ENCODE results near the gene ZBTB21. TPM values are rescaled to one million over a fixed set of nuclear protein-coding genes. Genes with fewer than 3 reads are reported as not detected.
"Not testable (repeated sequence)": the region's sequence is repeated elsewhere in the genome, so short reads cannot be mapped to it uniquely, and the experiment has no call there.

Gene ZBTB21
- total RNA-seq, 2 experiments from 2014 or later = 20.3 to 27.2 TPM

DNA sequence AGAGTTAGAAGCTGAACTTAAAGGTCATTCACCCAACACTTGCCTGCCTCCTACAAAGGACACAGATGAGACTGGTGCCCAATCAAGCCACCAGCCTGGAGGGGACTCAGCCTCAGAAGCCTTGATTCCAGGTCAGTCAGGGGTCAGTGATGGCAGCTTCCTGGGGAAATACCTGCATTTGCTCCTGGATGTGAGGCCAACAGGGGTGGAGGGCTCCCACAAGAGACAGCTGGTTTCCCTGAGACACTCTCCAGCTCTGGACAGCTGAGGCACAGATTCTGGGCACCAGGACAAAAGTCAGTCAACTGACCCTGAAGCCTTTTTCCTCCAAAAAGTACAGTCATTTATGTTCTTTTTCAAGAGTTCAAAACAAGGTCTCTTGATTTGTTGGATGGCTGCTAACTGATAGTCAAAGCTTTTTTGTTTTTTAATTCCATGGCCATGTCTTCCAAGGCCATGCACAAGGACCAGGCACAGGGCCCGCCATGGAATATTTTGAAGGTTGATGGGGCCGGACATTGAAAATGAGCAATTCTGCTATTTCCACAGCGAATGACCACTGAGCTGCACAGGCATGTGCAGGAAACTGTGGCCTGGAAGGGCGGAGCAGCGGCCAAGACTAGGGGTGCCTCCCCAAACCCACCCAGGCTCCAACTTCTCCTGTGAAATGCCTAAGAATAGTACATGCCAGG is 58.1 kb downstream of the ZBTB21 start:
- Mint-ChIP-seq H3K27me3 (peaks cover 9% of the 10 kb centered on the region), H3K27ac (no peak overlapping the region)

DNA sequence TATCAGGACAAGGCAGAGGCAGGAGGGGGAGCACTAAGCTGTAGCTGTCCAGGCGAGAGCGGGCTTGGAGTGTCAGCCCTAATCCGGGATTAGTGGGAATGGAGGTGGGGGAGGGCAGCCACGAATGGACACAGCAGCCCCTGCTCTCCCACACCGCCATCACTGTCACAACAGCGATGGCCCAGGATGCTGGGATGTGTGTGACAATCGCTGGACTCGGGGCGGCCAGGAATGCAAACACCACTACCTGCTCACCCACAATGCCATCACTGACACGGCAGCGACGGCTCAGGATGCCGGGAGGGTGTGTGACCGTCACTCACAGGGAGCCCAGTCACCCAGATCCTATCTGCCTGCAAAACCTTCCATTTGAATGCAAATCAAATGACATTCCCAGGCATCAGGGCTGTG is 59.2 kb downstream of the ZBTB21 start:
- no peak overlapping the region for H3K4me3 Mint-ChIP-seq
- H3K27me3 Mint-ChIP-seq = peaks cover 9% of the 10 kb centered on the region
- no peak for DNase-seq
- peaks cover 8% of the 10 kb centered on the region for H3K4me1 Mint-ChIP-seq
- POLR2A ChIA-PET = no interaction called here
- H3K9me3 Mint-ChIP-seq = no peaks in the 10 kb centered on the region
- no peak overlapping the region for H3K27ac Mint-ChIP-seq
- no peaks in the 10 kb centered on the region for H3K36me3 Mint-ChIP-seq
- no peak for ATAC-seq (ENCODE audit: low read depth)

More for the DNA sequence above, 58.1 kb downstream of the ZBTB21 start:
- no peaks in the 10 kb centered on the region for H3K36me3 Mint-ChIP-seq
- peak overlapping the region; percentile 3 for H3K4me3 Mint-ChIP-seq
- POLR2A ChIA-PET = no interaction called here
- no peak for ATAC-seq (ENCODE audit: low read depth)
- no peak for DNase-seq
- peaks cover 11% of the 10 kb centered on the region for H3K4me1 Mint-ChIP-seq
- H3K9me3 Mint-ChIP-seq = no peaks in the 10 kb centered on the region

DNA sequence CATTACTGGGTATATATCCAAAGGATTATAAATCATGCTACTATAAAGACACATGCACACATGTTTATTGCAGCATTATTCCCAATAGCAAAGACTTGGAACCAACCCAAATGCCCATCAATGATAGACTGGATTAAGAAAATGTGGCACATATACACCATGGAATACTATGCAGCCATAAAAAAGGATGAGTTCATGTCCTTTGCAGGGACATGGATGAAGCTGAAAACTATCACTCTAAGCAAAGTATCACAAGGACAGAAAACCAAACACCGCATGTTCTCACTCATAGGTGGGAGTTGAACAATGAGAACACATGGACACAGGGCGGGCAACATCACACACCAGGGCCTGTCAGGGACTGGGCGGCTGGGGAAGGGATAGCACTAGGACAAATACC is 60.5 kb downstream of the ZBTB21 start:
- H3K27ac Mint-ChIP-seq; POLR2A ChIA-PET; H3K4me3 Mint-ChIP-seq; H3K9me3 Mint-ChIP-seq; DNase-seq; H3K36me3 Mint-ChIP-seq; H3K27me3 Mint-ChIP-seq; ATAC-seq (ENCODE audit: low read depth); H3K4me1 Mint-ChIP-seq: not testable (repeated sequence)

DNA sequence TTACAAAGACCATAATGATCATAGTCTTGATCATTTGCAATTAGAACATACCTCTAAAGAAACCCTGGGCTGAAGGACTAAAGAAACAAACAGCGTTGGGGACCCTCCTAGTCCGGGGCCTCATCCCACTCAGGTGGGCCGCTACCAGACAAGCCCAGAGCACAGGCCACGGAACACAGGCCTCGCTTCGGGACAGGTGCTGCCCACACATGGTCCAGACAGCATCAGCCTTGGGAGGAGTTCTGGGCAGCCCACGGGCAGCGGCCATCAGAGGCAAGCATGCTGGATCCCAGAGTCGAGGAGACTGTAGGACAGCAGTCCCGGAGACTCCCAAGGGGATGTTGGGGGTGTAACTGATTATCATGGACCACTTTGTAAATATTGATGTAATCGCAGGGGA is 61.3 kb downstream of the ZBTB21 start:
- Mint-ChIP-seq H3K4me1 (no peaks in the 10 kb centered on the region), H3K27me3 (peaks cover 9% of the 10 kb centered on the region), H3K4me3 (no peak overlapping the region), H3K36me3 (no peaks in the 10 kb centered on the region), H3K27ac (no peak overlapping the region), H3K9me3 (no peaks in the 10 kb centered on the region)
- DNase-seq (no peak), ATAC-seq (ENCODE audit: low read depth) (no peak)
- POLR2A ChIA-PET = interaction anchor here (0.6 kb wide), 1 partner anchor 304 kb away, joined by 4 read pairs; no protein-coding TSS in a partner anchor

DNA sequence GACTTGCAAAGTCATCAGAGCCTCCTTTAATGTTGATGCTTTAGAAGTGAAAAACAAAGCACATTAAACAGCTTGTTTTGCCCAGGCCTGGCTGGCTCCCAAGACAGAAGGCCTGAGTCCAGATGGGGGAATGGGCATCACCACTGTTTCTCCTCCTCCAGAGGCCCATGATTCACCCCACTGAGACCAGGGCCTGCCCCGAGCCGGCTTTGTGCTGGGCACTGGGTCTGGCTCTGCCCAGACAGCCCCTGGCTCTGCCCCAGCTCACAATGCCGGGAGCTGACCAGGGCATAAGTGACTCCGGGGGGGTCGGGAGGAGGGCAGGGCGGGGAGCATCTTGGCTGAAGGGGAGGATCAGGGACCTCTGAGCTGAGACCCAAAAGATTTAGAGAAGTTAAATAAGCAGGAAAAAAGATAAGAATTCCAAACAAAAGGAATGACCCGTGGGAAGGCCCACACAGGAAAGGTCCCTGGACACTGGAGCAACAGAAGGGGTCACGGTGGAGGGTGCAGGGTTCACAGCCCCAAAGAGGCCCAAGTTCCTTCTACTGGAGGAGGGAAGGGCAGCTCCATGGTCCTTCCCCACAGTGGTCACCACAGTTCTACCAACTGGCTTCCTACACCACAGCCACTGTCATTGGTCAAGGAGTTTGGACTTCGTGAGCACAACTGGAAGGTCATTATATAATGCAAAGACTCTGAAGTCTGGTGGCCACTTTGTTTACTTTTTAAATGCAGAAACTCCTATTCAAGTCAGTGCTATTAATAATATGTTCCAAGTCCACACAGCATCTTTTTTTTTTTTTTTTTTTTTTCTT is 61.9 kb downstream of the ZBTB21 start:
- H3K9me3 Mint-ChIP-seq = no peaks in the 10 kb centered on the region
- no peak overlapping the region for H3K27ac Mint-ChIP-seq
- H3K4me1 Mint-ChIP-seq = no peaks in the 10 kb centered on the region
- H3K27me3 Mint-ChIP-seq = peaks cover 9% of the 10 kb centered on the region
- ATAC-seq (ENCODE audit: low read depth) (no peak), DNase-seq (no peak)
- POLR2A ChIA-PET = no interaction called here
- H3K36me3 Mint-ChIP-seq = no peaks in the 10 kb centered on the region
- H3K4me3 Mint-ChIP-seq = no peak overlapping the region

DNA sequence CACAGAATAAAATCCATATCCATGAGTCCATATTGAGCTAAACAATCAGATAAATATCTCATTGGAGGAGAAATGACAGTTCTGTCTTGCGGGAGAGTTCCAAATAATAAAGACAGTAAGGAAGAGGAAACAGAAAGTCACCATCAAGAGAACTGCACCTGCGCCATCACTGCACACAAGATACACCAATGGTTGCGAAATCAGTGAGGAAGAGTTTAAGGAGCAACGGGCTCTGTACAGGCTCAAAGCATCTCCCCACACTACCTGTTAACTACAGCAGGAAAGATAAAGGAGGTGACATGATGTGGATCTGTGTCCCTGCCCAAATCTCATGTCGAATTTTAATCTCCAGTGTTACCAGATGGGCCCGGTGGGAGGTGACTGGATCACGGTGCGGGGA is 64.2 kb downstream of the ZBTB21 start:
- Mint-ChIP-seq H3K9me3 (no peaks in the 10 kb centered on the region), H3K27ac (no peak overlapping the region), H3K27me3 (peaks cover 4% of the 10 kb centered on the region), H3K36me3 (no peaks in the 10 kb centered on the region), H3K4me3 (no peak overlapping the region), H3K4me1 (no peaks in the 10 kb centered on the region)
- no peak for ATAC-seq (ENCODE audit: low read depth)
- POLR2A ChIA-PET = no interaction called here
- no peak for DNase-seq

DNA sequence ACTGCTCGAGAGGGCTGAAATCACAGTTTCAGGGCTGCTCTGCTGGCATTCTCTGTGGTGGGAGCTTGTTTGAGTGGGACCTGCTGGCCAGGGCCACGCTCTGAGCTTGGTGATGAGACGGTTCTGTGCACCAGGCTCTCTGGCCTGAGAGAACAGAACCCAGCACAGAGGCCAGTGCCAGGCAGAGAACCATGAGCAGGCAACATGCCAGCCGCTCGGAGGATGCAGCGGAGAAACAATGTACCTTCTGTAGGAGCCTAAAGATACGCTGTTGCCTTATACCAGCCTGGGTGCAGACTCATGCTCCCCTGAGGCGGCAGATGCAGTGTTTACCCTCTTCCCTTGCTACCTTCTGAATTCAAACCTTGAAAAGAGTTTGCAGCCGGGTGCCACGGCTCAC is 66.3 kb downstream of the ZBTB21 start:
- Mint-ChIP-seq H3K4me1 (peaks cover 2% of the 10 kb centered on the region), H3K36me3 (no peaks in the 10 kb centered on the region), H3K27me3 (peaks cover 5% of the 10 kb centered on the region), H3K27ac (no peak overlapping the region), H3K9me3 (no peaks in the 10 kb centered on the region), H3K4me3 (no peak overlapping the region)
- DNase-seq (no peak), ATAC-seq (ENCODE audit: low read depth) (no peak)
- POLR2A ChIA-PET = interaction anchor here (0.6 kb wide), 1 partner anchor 97 kb away, joined by 4 read pairs; no protein-coding TSS in a partner anchor

DNA sequence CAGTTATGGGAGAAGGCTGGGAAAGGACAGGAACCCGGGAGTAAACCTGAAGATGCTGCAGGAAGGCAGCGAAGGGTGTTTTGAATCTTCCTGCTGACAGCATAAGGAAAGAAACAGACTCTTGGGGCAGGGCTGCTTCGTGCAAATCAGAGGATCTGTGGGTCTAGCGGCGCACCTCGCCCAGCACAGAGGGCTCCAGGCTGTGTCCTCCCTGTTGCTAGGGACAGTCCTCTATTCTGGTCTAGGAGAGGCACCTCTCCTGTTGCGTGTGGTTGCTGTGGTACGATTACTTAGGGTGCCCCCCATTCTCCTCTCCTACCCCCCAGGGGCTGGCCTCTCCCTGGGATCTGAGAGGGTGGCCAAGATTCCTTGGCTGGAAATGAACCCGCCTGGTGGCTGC is 67.7 kb downstream of the ZBTB21 start:
- ATAC-seq (ENCODE audit: low read depth) (no peak), DNase-seq (no peak)
- POLR2A ChIA-PET = no interaction called here
- Mint-ChIP-seq H3K9me3 (no peaks in the 10 kb centered on the region), H3K27me3 (peaks cover 5% of the 10 kb centered on the region), H3K4me1 (peaks cover 2% of the 10 kb centered on the region), H3K36me3 (no peaks in the 10 kb centered on the region), H3K27ac (no peak overlapping the region), H3K4me3 (no peak overlapping the region)

DNA sequence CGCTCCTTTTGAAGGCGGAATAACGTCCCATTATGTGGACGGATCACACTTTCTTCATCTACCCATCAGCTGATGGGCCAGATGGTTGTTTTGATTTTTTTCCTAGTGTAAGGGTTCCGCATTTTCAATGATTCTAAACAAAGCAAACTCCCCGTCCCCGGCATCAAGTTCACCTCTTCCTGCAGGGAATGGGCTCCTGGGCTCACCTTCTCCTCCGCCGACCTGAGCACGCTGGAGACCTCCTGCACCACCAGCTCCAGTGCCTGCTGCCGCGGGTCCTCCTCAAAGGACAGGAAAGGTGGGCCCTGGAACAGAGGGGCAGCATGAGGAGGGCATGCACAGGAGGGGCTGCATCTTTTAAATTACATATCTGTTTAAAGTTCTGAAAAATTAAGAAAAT is 68.2 kb downstream of the ZBTB21 start:
- POLR2A ChIA-PET = no interaction called here
- H3K4me1 Mint-ChIP-seq = peaks cover 2% of the 10 kb centered on the region
- H3K9me3 Mint-ChIP-seq = no peaks in the 10 kb centered on the region
- H3K27ac Mint-ChIP-seq = no peak overlapping the region
- H3K27me3 Mint-ChIP-seq = peaks cover 5% of the 10 kb centered on the region
- ATAC-seq (ENCODE audit: low read depth) = no peak
- DNase-seq = no peak
- no peaks in the 10 kb centered on the region for H3K36me3 Mint-ChIP-seq
- H3K4me3 Mint-ChIP-seq = no peak overlapping the region

DNA sequence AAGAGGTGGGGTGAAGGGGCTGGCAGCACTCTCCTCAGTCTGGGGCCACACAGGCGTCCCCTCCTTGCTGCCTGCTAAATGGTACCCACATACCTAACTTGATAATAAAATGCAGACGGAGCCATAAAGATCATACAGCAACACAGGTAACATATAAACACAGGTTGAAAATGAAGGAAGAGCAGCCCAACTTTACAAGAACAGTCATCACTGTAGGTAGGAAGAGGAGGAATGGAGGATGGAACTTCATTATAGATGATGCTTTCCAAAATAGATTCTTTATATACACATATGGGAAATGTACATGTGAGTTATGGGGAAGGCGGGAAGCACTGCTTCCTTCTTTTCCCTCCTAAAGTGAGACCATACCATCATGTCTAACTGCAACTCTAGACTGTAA is 69.7 kb downstream of the ZBTB21 start:
- no peak overlapping the region for H3K4me3 Mint-ChIP-seq
- DNase-seq (no peak), ATAC-seq (ENCODE audit: low read depth) (no peak)
- H3K4me1 Mint-ChIP-seq = peaks cover 2% of the 10 kb centered on the region
- peaks cover 5% of the 10 kb centered on the region for H3K27me3 Mint-ChIP-seq
- no peak overlapping the region for H3K27ac Mint-ChIP-seq
- POLR2A ChIA-PET = no interaction called here
- no peaks in the 10 kb centered on the region for H3K9me3 Mint-ChIP-seq
- no peaks in the 10 kb centered on the region for H3K36me3 Mint-ChIP-seq

DNA sequence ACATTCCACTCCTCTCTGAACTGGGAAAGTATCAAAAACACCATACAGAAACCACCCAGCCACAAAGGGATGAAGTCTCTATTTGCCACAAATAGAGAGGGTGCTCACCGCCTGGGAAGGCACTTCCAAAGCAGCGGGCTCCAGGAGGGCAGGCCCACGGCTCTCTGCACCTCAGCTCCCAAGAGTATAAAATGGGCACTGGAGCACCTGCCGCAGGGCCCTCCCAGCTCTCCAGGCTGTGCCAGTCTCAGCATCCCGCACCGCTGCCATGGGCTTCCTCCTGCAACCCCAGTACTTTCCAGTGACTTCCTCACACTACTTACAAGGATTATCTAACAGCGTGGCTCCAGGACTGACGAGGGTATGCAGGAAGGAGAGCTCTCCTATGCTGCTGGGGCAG is 70.8 kb downstream of the ZBTB21 start:
- POLR2A ChIA-PET = interaction anchor here (0.7 kb wide), 1 partner anchor 11 kb away, joined by 3 read pairs; no protein-coding TSS in a partner anchor

More for the DNA sequence above, 70.8 kb downstream of the ZBTB21 start:
- Mint-ChIP-seq H3K4me3 (no peak overlapping the region), H3K9me3 (no peaks in the 10 kb centered on the region), H3K36me3 (no peaks in the 10 kb centered on the region), H3K27ac (no peak overlapping the region), H3K27me3 (peaks cover 6% of the 10 kb centered on the region), H3K4me1 (peaks cover 2% of the 10 kb centered on the region)
- no peak for DNase-seq
- no peak for ATAC-seq (ENCODE audit: low read depth)

Measured in activated naive CD8-positive, alpha-beta T cell treated with anti-CD3 and anti-CD28 coated beads, Interleukin-2, amount 10 ng/mL, durations not matched to agents 7 days and 5 days (primary cell).